Transverse colon (tissue), 4 donors: ENCODE measurements around the gene VWA5B1. TPM values are rescaled to one million over a fixed set of nuclear protein-coding genes. Genes with fewer than 3 reads are reported as not detected.

Experiments used
- DNase-seq: peaks from one replicate; pipeline ENCODE4 v3.0.0-alpha.2; 2019
- H3K27ac ChIP-seq, 4 donors: fragments of 200-600 bp; sonication (generic); 2 replicates each; pipeline ENCODE4 v1.5.1; 2016 to 2018; ENCODE audit warnings: inconsistent platforms in 4 of 4
- H3K27me3 ChIP-seq: fragments of 200-600 bp; sonication (generic); 2 replicates; pipeline ENCODE4 v1.5.1; 2017; ENCODE audit warnings: inconsistent platforms
- H3K36me3 ChIP-seq, 4 donors: fragments of 200-600 bp; sonication (generic); 2 replicates each; pipeline ENCODE4 v1.5.1; 2017 to 2019; ENCODE audit warnings: inconsistent platforms in 4 of 4
- H3K4me1 ChIP-seq, 4 donors: fragments of 200-600 bp; sonication (generic); 2 replicates each; pipeline ENCODE4 v1.5.1; 2017 to 2020; ENCODE audit warnings: inconsistent platforms in 4 of 4
- H3K4me3 ChIP-seq, 4 donors: fragments of 200-600 bp; sonication (generic); 1 replicate in 1 of 4; 2 replicates in 3 of 4; pipeline versions ENCODE4 v1.5.1 to v1.6.1; 2017 to 2019; ENCODE audit warnings: inconsistent platforms in 4 of 4
- H3K9me3 ChIP-seq, 2 donors: fragments of 200-600 bp; sonication (generic); 2 replicates each; pipeline ENCODE4 v1.5.1; 2017 to 2019; ENCODE audit warnings: inconsistent platforms in 2 of 2
- CTCF ChIP-seq, 5 experiments: fragments of 200-600 bp in 3 of 5; fragments of 450-650 bp in 2 of 5; sonication (generic) in 3 of 5; IDR thresholded peaks; 1 replicate in 2 of 5; 2 replicates in 3 of 5; pipeline ENCODE4 v1.5.1; 2016 to 2017; ENCODE audit warnings: antibody characterized with exemption in 5 of 5, inconsistent platforms in 3 of 5, mild to moderate bottlenecking in 2 of 5, moderate library complexity in 1 of 5
- EP300 ChIP-seq: sonication (generic); formaldehyde crosslinking; IDR thresholded peaks from one replicate; pipeline ENCODE4 v1.6.1; 2017; ENCODE audit warnings: antibody characterized with exemption, low read depth
- POLR2A ChIP-seq: fragments of 450-650 bp; IDR thresholded peaks from one replicate; pipeline ENCODE4 v1.6.1; 2016; ENCODE audit warnings: antibody characterized with exemption, mild to moderate bottlenecking, moderate library complexity
- POLR2AphosphoS5 ChIP-seq, 3 donors: sonication (generic); formaldehyde crosslinking; IDR thresholded peaks; one replicate each; pipeline ENCODE4 v1.6.1; 2016; ENCODE audit warnings: antibody characterized with exemption in 3 of 3
- WGBS, 2 donors: methylation state at CpG; one replicate each; pipeline ENCODE4 v1.1.5; 2018; ENCODE audit warnings: low coverage in 1 of 2; 5-methylcytosine and 5-hydroxymethylcytosine counted together
- in situ Hi-C, 4 donors: fragments of 200-750 bp; cut with MboI; loops; one replicate each; pipeline versions ENCODE4 v1.15.0 to v1.15.1; 2017; ENCODE audit warnings: low sequenced_read_pairs in 3 of 4, low pct_ligation_motif_present in 1 of 4, low pct_unique_long_range_greater_than_20kb in 1 of 4
- intact Hi-C: fragments of 100-400 bp; cut with DNase I; formaldehyde crosslinking; loops from one replicate; pipeline ENCODE4 v1.15.1; 2023; ENCODE audit warnings: low total_unique reads
- total RNA-seq, 4 donors: library from RNA; depleted of rRNA; stranded (reverse); fragments of >200 nt; gene quantifications; one replicate each; pipeline ENCODE4 v1.1.0, GENCODE V29; 2016

The VWA5B1 gene
- total RNA-seq, 4 donors from 2014 or later, result not detected

GRCh38 chr1:20373286-20373685 is 82.6 kb downstream of the VWA5B1 start:
- DNase-seq, result no peak
- Histone ChIP-seq H3K4me1 (no peaks in the 10 kb centered on the region), H3K36me3 (no peaks in the 10 kb centered on the region), H3K4me3 (no peak overlapping the region), H3K27ac (no peak overlapping the region), H3K27me3 (peaks cover 50% of the 10 kb centered on the region), H3K9me3 (no peaks in the 10 kb centered on the region)
- in situ Hi-C loops (loop anchor here in 3 of 4 donors (10.0 kb wide), 1 partner anchor 122 kb away; no protein-coding TSS in a partner anchor), intact Hi-C loops (no loop called here)
- TF ChIP-seq POLR2AphosphoS5 (IDR thresholded peaks at IDR 0.05) (no peak), EP300 (no peak), CTCF (IDR thresholded peaks at IDR 0.05) (no peak), POLR2A (no peak)
- 43 to 69% methylated on average over 3 to 8 of the region's 8 CpGs for WGBS, 2 donors

- H3K27ac ChIP-seq, result no peak overlapping the region
- peaks cover 45% of the 10 kb centered on the region for H3K27me3 ChIP-seq
- H3K36me3 ChIP-seq, result no peaks in the 10 kb centered on the region
- H3K4me3 ChIP-seq, result no peak overlapping the region
- WGBS, 2 donors, result 91% methylated on average over 2 of the region's 2 CpGs; no CpG with 5 or more reads in 1 of the 2 donors
- H3K4me1 ChIP-seq, result no peaks in the 10 kb centered on the region
- intact Hi-C loops, result no loop called here
- H3K9me3 ChIP-seq, result no peaks in the 10 kb centered on the region
- DNase-seq, result no peak
- in situ Hi-C loops, result loop anchor here in 3 of 4 donors (10.0 kb wide), 1 partner anchor 121 kb away; no protein-coding TSS in a partner anchor
- TF ChIP-seq POLR2A, result no peak
- no peak for TF ChIP-seq EP300
- TF ChIP-seq POLR2AphosphoS5 (IDR thresholded peaks at IDR 0.05), result no peak
- TF ChIP-seq CTCF (IDR thresholded peaks at IDR 0.05), result no peak
Measured at GRCh38 chr1:20373764-20374163, 83.1 kb downstream of the VWA5B1 start.

- H3K4me3 ChIP-seq, result no peak overlapping the region
- H3K27me3 ChIP-seq, result peaks cover 29% of the 10 kb centered on the region
- intact Hi-C loops, result loop anchor here (5.0 kb wide), 1 partner anchor 122 kb away; no protein-coding TSS in a partner anchor
- DNase-seq, result no peak
- H3K9me3 ChIP-seq, result no peaks in the 10 kb centered on the region
- in situ Hi-C loops, result loop anchor here in 3 of 4 donors (10.0 kb wide), 1 partner anchor 119 kb away; no protein-coding TSS in a partner anchor
- no peak for TF ChIP-seq POLR2A
- TF ChIP-seq EP300, result no peak
- TF ChIP-seq CTCF (IDR thresholded peaks at IDR 0.05), result no peak
- no peak for TF ChIP-seq POLR2AphosphoS5 (IDR thresholded peaks at IDR 0.05)
- no peaks in the 10 kb centered on the region for H3K36me3 ChIP-seq
- 55 to 78% methylated on average over 5 to 8 of the region's 8 CpGs for WGBS, 2 donors
- H3K4me1 ChIP-seq, result no peaks in the 10 kb centered on the region
- no peak overlapping the region for H3K27ac ChIP-seq
Measured at GRCh38 chr1:20375563-20375962, 84.9 kb downstream of the VWA5B1 start.

- no peak overlapping the region for H3K4me3 ChIP-seq
- peaks cover 28% of the 10 kb centered on the region for H3K27me3 ChIP-seq
- in situ Hi-C loops (loop anchor here in 3 of 4 donors (10.0 kb wide), 1 partner anchor 119 kb away; no protein-coding TSS in a partner anchor), intact Hi-C loops (loop anchor here (5.0 kb wide), 1 partner anchor 121 kb away; no protein-coding TSS in a partner anchor)
- TF ChIP-seq POLR2AphosphoS5 (IDR thresholded peaks at IDR 0.05) (no peak), POLR2A (no peak), EP300 (no peak), CTCF (IDR thresholded peaks at IDR 0.05) (no peak)
- no peak for DNase-seq
- H3K4me1 ChIP-seq, result no peaks in the 10 kb centered on the region
- WGBS, 2 donors, result 57 to 76% methylated on average over 1 to 4 of the region's 4 CpGs
- no peaks in the 10 kb centered on the region for H3K9me3 ChIP-seq
- no peak overlapping the region for H3K27ac ChIP-seq
- H3K36me3 ChIP-seq, result no peaks in the 10 kb centered on the region
Measured at GRCh38 chr1:20376171-20376570, 85.5 kb downstream of the VWA5B1 start.
